ENCODE measurements around the gene COL4A1.

COL4A1 gene

GRCh38 chr13:110162053-110162452 is 144.9 kb downstream of the COL4A1 start:
- no peak overlapping the region for H3K4me3 ChIP-seq (ENCODE audit: control insufficient read depth, low read depth, low read length)
- no peak for DNase-seq (ENCODE audit: low read depth)
- no peak for TF ChIP-seq CTCF (IDR thresholded peaks at IDR 0.05; ENCODE audit: control insufficient read depth, insufficient read depth, low read depth, low read length, missing control alignments)

GRCh38 chr13:110161112-110161882 is 145.7 kb downstream of the COL4A1 start:
- no peak for DNase-seq (ENCODE audit: low read depth)
- no peak for TF ChIP-seq CTCF (IDR thresholded peaks at IDR 0.05; ENCODE audit: control insufficient read depth, insufficient read depth, low read depth, low read length, missing control alignments)
- no peak overlapping the region for H3K4me3 ChIP-seq (ENCODE audit: control insufficient read depth, low read depth, low read length)

- no peak for DNase-seq (ENCODE audit: low read depth)
- no peak for TF ChIP-seq CTCF (IDR thresholded peaks at IDR 0.05; ENCODE audit: control insufficient read depth, insufficient read depth, low read depth, low read length, missing control alignments)
- H3K4me3 ChIP-seq (ENCODE audit: control insufficient read depth, low read depth, low read length) = no peak overlapping the region
Measured at GRCh38 chr13:110158226-110158625, 148.7 kb downstream of the COL4A1 start.

- no peak for DNase-seq (ENCODE audit: low read depth)
- H3K4me3 ChIP-seq (ENCODE audit: control insufficient read depth, low read depth, low read length) = no peak overlapping the region
- no peak for TF ChIP-seq CTCF (IDR thresholded peaks at IDR 0.05; ENCODE audit: control insufficient read depth, insufficient read depth, low read depth, low read length, missing control alignments)
Measured at GRCh38 chr13:110157718-110158117, 149.2 kb downstream of the COL4A1 start.

GRCh38 chr13:110156301-110157049 is 150.5 kb downstream of the COL4A1 start:
- TF ChIP-seq CTCF (IDR thresholded peaks at IDR 0.05; ENCODE audit: control insufficient read depth, insufficient read depth, low read depth, low read length, missing control alignments) = no peak
- DNase-seq (ENCODE audit: low read depth) = no peak
- H3K4me3 ChIP-seq (ENCODE audit: control insufficient read depth, low read depth, low read length) = no peak overlapping the region

GRCh38 chr13:110155072-110155471 is 151.9 kb downstream of the COL4A1 start:
- no peak for DNase-seq (ENCODE audit: low read depth)
- TF ChIP-seq CTCF (IDR thresholded peaks at IDR 0.05; ENCODE audit: control insufficient read depth, insufficient read depth, low read depth, low read length, missing control alignments) = no peak

More at GRCh38 chr13:110155072-110155471, 151.9 kb downstream of the COL4A1 start:
- H3K4me3 ChIP-seq (ENCODE audit: control insufficient read depth, low read depth, low read length) = no peak overlapping the region

Data from AG09309 (cell line).